ENCODE data around the gene MACROD2. TPM values are rescaled to one million over a fixed set of nuclear protein-coding genes. Genes with fewer than 3 reads are reported as not detected.

Gene MACROD2
- total RNA-seq, 2 donors from 2014 or later: not detected

GRCh38 chr20:15440049-15440820 is 1444.9 kb downstream of the MACROD2 start:
- Mint-ChIP-seq H3K27ac (no peak overlapping the region), H3K4me1 (ENCODE audit: low read depth) (no peaks in the 10 kb centered on the region), H3K36me3 (ENCODE audit: insufficient read depth in 2 of 2) (peaks cover 0 to 3% of the 10 kb centered on the region in 2 donors), H3K4me3 (no peak overlapping the region), H3K9me3 (peaks cover 3 to 4% of the 10 kb centered on the region in 2 donors), H3K27me3 (ENCODE audit: low read depth) (no peaks in the 10 kb centered on the region)
- ATAC-seq (replicated peaks in 1 of 2) (no peak), DNase-seq (no peak)

DNA sequence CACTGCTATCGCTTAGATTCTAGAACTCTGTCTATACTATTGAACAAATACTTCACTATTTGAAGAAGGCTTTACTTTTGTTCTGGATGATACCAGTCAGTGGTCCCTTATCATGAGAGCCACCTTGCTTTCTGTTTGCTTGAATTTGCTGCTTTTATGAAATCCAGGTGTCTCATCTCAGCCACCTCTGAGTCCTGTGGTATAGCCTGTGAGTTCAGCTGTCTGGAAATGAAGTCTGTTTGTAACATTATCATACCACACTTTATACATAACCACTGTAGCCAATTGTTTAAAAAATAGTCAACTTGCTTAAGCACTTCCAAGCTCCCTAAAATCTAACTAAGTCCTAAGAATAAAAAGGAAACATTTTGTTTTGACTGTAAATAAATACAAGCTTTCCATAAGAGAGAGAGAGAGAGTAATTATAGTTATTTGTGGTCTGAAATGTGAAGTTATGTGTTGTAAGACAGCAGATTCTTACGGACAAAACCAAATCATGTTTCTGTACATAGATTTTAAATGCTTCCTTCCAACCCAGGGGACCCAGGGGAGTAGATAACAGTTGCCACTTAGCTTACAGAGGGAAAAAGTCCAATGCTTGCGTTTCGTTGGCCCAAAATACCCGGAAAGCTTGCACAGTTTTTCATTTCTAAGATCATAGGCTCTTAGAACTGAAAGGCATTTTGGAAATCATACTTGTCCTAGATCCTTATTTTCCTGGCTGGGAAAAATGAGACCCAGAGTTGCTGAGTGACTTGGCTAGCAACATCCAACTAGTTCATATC is 1449.9 kb downstream of the MACROD2 start:
- Mint-ChIP-seq H3K4me1 (ENCODE audit: low read depth) (no peaks in the 10 kb centered on the region), H3K27ac (no peak overlapping the region), H3K9me3 (peaks cover 0 to 3% of the 10 kb centered on the region in 2 donors), H3K36me3 (ENCODE audit: insufficient read depth in 2 of 2) (peaks cover 0 to 3% of the 10 kb centered on the region in 2 donors), H3K27me3 (ENCODE audit: low read depth) (no peaks in the 10 kb centered on the region), H3K4me3 (no peak overlapping the region)
- ATAC-seq (replicated peaks in 1 of 2): no peak
- DNase-seq: no peak

DNA sequence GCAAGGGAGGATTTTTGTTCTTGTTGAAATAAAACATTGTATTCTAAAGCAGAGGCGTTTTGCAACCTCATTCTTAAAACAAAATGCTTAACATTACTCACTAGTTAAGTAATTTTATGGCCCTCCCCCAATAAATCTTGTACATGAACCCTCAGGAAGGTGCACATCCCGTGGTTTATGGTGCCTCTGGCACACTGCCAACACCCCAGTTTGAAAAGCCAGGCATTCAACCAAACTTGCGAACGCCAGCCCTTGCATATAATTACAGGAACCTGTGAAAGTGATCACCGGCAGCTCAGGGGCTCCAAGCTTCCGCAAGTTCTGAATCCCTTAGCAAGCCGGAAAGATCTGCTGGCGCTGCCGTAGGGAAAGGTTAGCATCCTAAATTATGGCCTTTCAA is 1451.1 kb downstream of the MACROD2 start:
- H3K4me3 Mint-ChIP-seq: no peak overlapping the region
- no peak overlapping the region for H3K27ac Mint-ChIP-seq
- peaks cover 0 to 3% of the 10 kb centered on the region in 2 donors for H3K9me3 Mint-ChIP-seq
- H3K27me3 Mint-ChIP-seq (ENCODE audit: low read depth): no peaks in the 10 kb centered on the region
- no peaks in the 10 kb centered on the region for H3K4me1 Mint-ChIP-seq (ENCODE audit: low read depth)
- ATAC-seq (replicated peaks in 1 of 2): no peak
- peaks cover 0 to 3% of the 10 kb centered on the region in 2 donors for H3K36me3 Mint-ChIP-seq (ENCODE audit: insufficient read depth in 2 of 2)
- DNase-seq: no peak

DNA sequence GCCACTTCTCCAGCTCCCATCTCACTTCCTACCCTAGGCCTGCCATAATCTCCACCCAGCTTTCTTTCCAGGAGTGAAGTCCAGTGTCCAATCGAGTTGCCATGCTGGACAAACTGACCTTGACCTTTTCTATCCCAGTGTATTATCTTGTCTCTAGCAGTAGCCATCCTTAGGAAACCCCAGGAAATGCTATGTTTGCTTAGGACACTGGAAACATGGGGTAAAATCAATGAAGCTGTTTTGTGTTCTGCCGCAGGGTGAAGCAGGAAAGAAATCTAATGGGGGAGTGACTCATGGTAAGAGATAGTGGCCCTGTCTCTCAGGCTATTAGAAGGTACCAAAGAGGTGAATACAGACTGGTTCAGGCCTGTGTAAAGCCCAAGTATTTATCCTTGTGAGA is 1452.2 kb downstream of the MACROD2 start:
- H3K27me3 Mint-ChIP-seq (ENCODE audit: low read depth): no peaks in the 10 kb centered on the region
- DNase-seq (no peak), ATAC-seq (replicated peaks in 1 of 2) (no peak)
- H3K36me3 Mint-ChIP-seq (ENCODE audit: insufficient read depth in 2 of 2): peaks cover 0 to 3% of the 10 kb centered on the region in 2 donors
- H3K27ac Mint-ChIP-seq: no peak overlapping the region
- no peak overlapping the region for H3K4me3 Mint-ChIP-seq
- H3K9me3 Mint-ChIP-seq: peaks cover 0 to 3% of the 10 kb centered on the region in 2 donors
- H3K4me1 Mint-ChIP-seq (ENCODE audit: low read depth): no peaks in the 10 kb centered on the region

DNA sequence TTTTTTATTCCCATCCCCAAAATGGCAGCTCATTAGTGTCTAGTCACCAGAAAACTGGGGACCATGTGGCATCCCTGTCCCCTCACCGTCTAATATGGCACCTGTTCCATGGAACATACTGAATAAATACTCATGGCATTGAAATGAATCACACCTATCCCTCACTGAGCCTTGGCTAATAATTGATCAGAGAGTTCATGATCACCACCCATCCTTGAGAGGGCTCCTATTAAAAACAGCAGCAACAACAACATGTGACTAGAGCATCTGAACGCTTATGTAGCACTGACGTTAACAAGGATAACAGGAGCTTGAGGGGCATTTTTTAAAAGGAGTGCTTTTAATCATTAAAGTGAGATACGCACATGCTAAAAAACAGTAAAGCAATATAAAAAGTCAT is 1453.7 kb downstream of the MACROD2 start:
- peaks cover 0 to 3% of the 10 kb centered on the region in 2 donors for H3K9me3 Mint-ChIP-seq
- H3K4me3 Mint-ChIP-seq: no peak overlapping the region

DNA sequence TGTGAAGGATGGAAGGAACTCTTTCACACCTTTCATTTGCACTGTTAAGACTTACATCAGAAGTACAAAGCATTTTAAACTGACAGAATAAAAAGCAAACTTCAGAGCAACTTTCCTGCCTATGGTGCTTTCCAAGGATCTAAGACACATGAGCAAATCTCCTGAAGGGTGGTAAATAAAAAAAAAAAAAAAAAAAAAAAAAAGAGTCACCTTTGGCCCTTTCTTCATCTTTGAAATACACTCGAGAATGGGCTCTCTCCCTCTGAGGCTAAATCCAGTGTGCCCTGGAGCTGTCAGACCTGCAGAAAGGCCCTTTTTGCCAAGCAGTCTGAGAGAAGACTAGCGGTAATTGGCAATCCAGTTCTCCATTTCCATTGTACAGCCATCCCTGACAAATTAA is 1455.9 kb downstream of the MACROD2 start:
- Mint-ChIP-seq H3K27ac (no peak overlapping the region), H3K4me3 (no peak overlapping the region), H3K36me3 (ENCODE audit: insufficient read depth in 2 of 2) (no peaks in the 10 kb centered on the region), H3K9me3 (peaks cover 2 to 3% of the 10 kb centered on the region in 2 donors), H3K4me1 (ENCODE audit: low read depth) (no peaks in the 10 kb centered on the region), H3K27me3 (ENCODE audit: low read depth) (no peaks in the 10 kb centered on the region)
- ATAC-seq (replicated peaks in 1 of 2): no peak
- no peak for DNase-seq

More for the DNA sequence above, 1453.7 kb downstream of the MACROD2 start:
- ATAC-seq (replicated peaks in 1 of 2) (no peak), DNase-seq (no peak)
- H3K4me1 Mint-ChIP-seq (ENCODE audit: low read depth): no peaks in the 10 kb centered on the region
- H3K27ac Mint-ChIP-seq: no peak overlapping the region
- no peaks in the 10 kb centered on the region for H3K27me3 Mint-ChIP-seq (ENCODE audit: low read depth)
- H3K36me3 Mint-ChIP-seq (ENCODE audit: insufficient read depth in 2 of 2): peaks cover 0 to 1% of the 10 kb centered on the region in 2 donors

GRCh38 chr20:15455279-15455678 is 1460.0 kb downstream of the MACROD2 start:
- DNase-seq (no peak), ATAC-seq (replicated peaks in 1 of 2) (no peak)
- H3K27me3 Mint-ChIP-seq (ENCODE audit: low read depth): no peaks in the 10 kb centered on the region
- no peaks in the 10 kb centered on the region for H3K36me3 Mint-ChIP-seq (ENCODE audit: insufficient read depth in 2 of 2)
- H3K4me1 Mint-ChIP-seq (ENCODE audit: low read depth): no peaks in the 10 kb centered on the region
- H3K27ac Mint-ChIP-seq: no peak overlapping the region
- H3K4me3 Mint-ChIP-seq: no peak overlapping the region
- H3K9me3 Mint-ChIP-seq: peaks cover 0 to 2% of the 10 kb centered on the region in 2 donors

DNA sequence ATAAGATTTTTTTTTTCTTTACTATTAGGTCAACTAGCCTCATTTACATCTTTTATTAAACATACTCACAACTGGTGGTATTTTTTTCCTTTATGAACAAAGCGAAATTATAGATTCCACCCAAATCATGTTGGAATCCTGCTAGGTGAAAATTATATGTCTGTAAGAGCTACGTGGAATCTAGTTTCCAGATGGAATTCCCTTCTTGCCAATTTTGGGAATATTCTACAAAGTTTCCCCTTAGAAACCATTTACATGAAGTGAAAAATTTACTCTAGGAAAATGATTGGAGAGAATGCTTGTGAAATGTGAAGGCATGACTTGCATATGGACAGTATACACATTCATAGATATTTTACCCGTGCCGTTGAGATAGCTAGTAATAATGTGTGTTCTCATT is 1466.6 kb downstream of the MACROD2 start:
- Mint-ChIP-seq H3K36me3 (ENCODE audit: insufficient read depth in 2 of 2) (no peaks in the 10 kb centered on the region), H3K4me1 (ENCODE audit: low read depth) (no peaks in the 10 kb centered on the region), H3K9me3 (peaks cover 2 to 3% of the 10 kb centered on the region in 2 donors), H3K27ac (no peak overlapping the region), H3K27me3 (ENCODE audit: low read depth) (no peaks in the 10 kb centered on the region), H3K4me3 (no peak overlapping the region)
- ATAC-seq (replicated peaks in 1 of 2) (no peak), DNase-seq (no peak)

DNA sequence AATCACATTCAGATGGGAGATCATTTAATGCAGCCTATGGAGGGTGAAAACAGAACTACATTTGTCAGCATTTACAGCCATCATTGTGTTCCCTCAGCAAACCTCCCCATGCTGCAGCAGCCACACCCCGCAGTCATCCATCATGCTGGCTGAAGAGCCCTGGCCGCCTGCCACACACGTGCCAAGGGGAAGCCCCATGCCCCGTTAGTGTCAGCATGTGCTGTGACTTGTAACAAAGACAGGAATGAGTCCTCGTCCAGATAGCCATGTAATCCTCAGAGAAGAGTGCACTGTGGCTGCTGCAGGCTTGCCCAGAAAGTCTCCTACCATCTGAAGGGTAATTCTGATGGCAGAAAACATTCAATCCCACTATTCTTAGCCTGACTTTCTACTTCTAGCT is 1480.2 kb downstream of the MACROD2 start:
- no peak overlapping the region for H3K27ac Mint-ChIP-seq
- no peaks in the 10 kb centered on the region for H3K27me3 Mint-ChIP-seq (ENCODE audit: low read depth)
- H3K36me3 Mint-ChIP-seq (ENCODE audit: insufficient read depth in 2 of 2): peaks cover 0 to 2% of the 10 kb centered on the region in 2 donors
- H3K4me3 Mint-ChIP-seq: no peak overlapping the region
- H3K9me3 Mint-ChIP-seq: peaks cover 3 to 4% of the 10 kb centered on the region in 2 donors
- ATAC-seq (replicated peaks in 1 of 2) (no peak), DNase-seq (no peak)
- no peaks in the 10 kb centered on the region for H3K4me1 Mint-ChIP-seq (ENCODE audit: low read depth)

DNA sequence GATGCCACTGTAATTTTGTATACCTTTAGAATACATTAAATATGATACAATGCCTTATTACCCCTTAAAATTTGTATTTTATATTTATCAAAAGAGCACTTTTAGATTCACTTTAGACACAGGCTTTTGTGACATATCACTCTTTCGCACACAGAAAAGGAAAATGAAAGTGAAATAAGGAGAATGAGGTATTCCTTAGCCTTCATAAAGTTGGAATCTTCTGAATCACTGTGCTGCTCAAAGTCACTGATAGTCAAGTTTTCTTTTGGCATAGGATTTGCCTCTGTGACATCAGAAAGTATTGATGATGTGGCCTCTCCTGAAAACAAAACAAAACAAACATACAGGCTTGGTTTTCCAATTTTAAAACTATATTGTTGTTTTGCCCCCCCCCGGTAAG is 1480.9 kb downstream of the MACROD2 start:
- DNase-seq (no peak), ATAC-seq (replicated peaks in 1 of 2) (no peak)
- Mint-ChIP-seq H3K27ac (no peak overlapping the region), H3K36me3 (ENCODE audit: insufficient read depth in 2 of 2) (peaks cover 0 to 2% of the 10 kb centered on the region in 2 donors), H3K4me1 (ENCODE audit: low read depth) (no peaks in the 10 kb centered on the region), H3K27me3 (ENCODE audit: low read depth) (no peaks in the 10 kb centered on the region), H3K9me3 (peaks cover 4% of the 10 kb centered on the region in 2 donors), H3K4me3 (no peak overlapping the region)

GRCh38 chr20:15476781-15477180 is 1481.5 kb downstream of the MACROD2 start:
- Mint-ChIP-seq H3K4me3 (no peak overlapping the region), H3K36me3 (ENCODE audit: insufficient read depth in 2 of 2) (peaks cover 0 to 2% of the 10 kb centered on the region in 2 donors), H3K4me1 (ENCODE audit: low read depth) (no peaks in the 10 kb centered on the region), H3K27me3 (ENCODE audit: low read depth) (no peaks in the 10 kb centered on the region), H3K9me3 (peaks cover 4% of the 10 kb centered on the region in 2 donors), H3K27ac (no peak overlapping the region)
- DNase-seq (no peak), ATAC-seq (replicated peaks in 1 of 2) (no peak)

DNA sequence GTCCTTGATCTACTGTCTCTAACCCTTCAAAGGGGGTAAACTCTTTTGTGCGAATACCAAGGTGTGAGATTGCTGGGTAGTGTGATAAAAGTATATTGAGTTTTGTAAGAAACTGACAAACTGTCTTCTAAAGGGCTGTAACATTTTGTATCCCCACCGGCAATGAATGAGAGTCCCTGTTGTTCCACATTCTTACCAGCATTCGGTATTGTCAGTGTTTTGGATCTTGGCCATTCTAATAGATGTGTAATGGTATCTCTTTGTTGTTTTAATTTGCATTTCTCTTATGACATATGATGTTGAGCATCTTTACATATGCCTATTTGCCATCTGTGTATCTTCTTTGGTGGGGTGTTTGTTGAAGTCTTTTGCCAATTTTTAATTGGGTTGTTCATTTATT is 1487.2 kb downstream of the MACROD2 start:
- H3K27ac Mint-ChIP-seq: no peak overlapping the region
- H3K4me1 Mint-ChIP-seq (ENCODE audit: low read depth): no peaks in the 10 kb centered on the region
- ATAC-seq (replicated peaks in 1 of 2): no peak
- peaks cover 4% of the 10 kb centered on the region in 2 donors for H3K9me3 Mint-ChIP-seq
- no peaks in the 10 kb centered on the region for H3K27me3 Mint-ChIP-seq (ENCODE audit: low read depth)
- DNase-seq: no peak
- peaks cover 0 to 2% of the 10 kb centered on the region in 2 donors for H3K36me3 Mint-ChIP-seq (ENCODE audit: insufficient read depth in 2 of 2)
- H3K4me3 Mint-ChIP-seq: no peak overlapping the region

GRCh38 chr20:15485519-15485918 is 1490.2 kb downstream of the MACROD2 start:
- H3K9me3 Mint-ChIP-seq: peaks cover 0 to 2% of the 10 kb centered on the region in 2 donors
- no peaks in the 10 kb centered on the region for H3K36me3 Mint-ChIP-seq (ENCODE audit: insufficient read depth in 2 of 2)
- no peak overlapping the region for H3K27ac Mint-ChIP-seq
- ATAC-seq (replicated peaks in 1 of 2) (no peak), DNase-seq (no peak)
- H3K4me3 Mint-ChIP-seq: no peak overlapping the region
- H3K27me3 Mint-ChIP-seq (ENCODE audit: low read depth): no peaks in the 10 kb centered on the region
- no peaks in the 10 kb centered on the region for H3K4me1 Mint-ChIP-seq (ENCODE audit: low read depth)

Measured in activated T-cell treated with anti-CD3 and anti-CD28 coated beads, Interleukin-2, amount 50 U/mL, for 72 hours (primary cell).